HG02623 (cell line): ENCODE data around the gene HEXIM1.
A peak's percentile ranks its signal among the peaks of the same experiment; 100 is the strongest.

Experiments used
- ATAC-seq: cut with Tn5 transposase; IDR thresholded peaks from one replicate; pipeline ENCODE4 v1.9.1; 2021; ENCODE audit warnings: moderate library complexity; ENCODE audit not compliant: unreplicated experiment

HEXIM1 gene

GRCh38 chr17:45168991-45169752 lies 20.9 kb downstream of the HEXIM1 start:
- no peak for ATAC-seq

- ATAC-seq, result no peak
Measured at GRCh38 chr17:45170280-45170930, 22.1 kb downstream of the HEXIM1 start.

GRCh38 chr17:45170931-45171337 lies 22.7 kb downstream of the HEXIM1 start:
- ATAC-seq, result no peak

DNA sequence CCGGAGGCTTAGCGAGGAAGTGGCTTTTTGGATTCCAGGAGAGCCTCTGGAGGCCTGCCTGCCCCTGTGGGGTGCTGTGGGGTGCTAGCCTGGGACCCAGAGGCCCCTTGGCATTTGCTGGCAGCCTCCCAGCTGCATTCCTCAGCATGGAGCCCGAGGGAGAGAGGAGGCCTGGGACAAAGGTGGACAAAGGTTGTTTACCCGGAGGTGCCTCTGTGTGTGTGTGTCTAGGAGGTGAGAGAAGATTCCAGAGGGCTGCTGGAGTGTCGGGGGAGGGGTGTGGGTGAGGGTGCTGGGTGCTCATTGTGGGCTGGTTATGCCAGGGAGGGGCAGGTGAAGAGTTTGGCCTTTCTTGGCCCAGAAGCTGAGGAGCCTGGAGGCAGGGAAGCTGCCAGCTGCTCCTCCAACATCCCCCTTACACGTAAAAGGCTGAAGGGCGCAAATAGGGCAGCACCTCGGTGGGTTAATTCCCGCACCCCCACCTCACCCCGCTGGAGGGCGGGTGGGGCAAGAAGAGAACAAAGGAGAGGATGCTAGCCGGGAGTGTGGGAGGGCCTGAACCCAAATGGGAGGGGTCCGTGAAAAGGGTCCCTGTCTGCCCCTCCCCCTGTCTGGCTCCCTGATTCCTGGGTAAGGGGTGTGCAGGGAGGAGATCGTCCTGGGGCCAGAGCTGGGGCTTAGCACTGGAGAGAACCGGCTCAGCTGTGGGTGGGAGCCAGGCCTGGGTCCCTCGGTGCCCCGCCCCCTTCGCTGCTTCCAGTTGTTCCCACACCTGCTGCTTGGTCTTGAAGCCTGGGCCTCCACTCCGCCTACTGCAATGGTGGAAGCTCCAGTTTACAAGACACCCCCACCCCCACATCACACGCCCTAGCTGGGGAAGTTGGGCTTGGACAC lies 23.3 kb downstream of the HEXIM1 start:
- no peak for ATAC-seq

GRCh38 chr17:45172232-45172540 lies 23.9 kb downstream of the HEXIM1 start:
- no peak for ATAC-seq

- no peak for ATAC-seq
Measured at GRCh38 chr17:45172541-45173286, 24.4 kb downstream of the HEXIM1 start.

- ATAC-seq, result no peak
Measured at GRCh38 chr17:45175759-45176115, 27.5 kb downstream of the HEXIM1 start.

DNA sequence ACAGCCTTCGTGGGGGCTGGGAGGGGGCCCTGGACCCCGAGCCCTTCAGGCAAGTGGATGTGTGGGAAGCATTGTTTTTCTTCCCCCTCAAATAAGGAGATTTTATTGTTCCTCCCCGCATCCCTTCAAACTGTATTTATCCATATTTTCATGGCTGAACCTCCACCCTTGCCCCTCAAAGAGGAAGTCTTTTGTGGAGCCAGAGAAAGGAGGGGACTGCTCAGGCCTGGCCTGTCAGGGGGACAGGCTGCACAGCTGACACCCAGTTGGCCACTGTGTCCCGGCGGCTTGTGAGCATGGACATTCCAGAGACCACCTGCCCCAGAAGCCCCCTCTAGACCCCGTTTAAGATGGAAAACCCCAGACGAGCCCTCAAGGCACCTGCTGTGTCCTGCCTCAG lies 29.3 kb downstream of the HEXIM1 start:
- no peak for ATAC-seq

DNA sequence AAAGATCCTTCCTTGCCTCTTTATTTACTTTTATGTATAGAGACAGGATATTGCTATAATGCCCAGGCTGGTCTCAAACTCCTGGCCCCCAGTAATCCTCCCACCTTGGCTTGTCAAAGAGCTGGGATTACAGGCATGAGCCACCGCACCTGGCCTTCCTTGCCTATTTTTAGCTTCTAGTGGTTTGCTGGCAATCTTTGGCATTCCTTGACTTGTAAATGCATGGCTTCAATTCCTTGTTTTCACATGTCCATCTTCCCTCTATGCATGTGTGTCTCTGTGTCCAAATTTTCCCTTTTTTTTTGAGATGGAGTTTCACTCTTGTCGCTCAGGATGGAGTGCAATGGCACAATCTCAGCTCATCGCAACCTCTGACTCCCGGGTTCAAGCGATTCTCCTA lies 35.9 kb downstream of the HEXIM1 start:
- no peak for ATAC-seq

DNA sequence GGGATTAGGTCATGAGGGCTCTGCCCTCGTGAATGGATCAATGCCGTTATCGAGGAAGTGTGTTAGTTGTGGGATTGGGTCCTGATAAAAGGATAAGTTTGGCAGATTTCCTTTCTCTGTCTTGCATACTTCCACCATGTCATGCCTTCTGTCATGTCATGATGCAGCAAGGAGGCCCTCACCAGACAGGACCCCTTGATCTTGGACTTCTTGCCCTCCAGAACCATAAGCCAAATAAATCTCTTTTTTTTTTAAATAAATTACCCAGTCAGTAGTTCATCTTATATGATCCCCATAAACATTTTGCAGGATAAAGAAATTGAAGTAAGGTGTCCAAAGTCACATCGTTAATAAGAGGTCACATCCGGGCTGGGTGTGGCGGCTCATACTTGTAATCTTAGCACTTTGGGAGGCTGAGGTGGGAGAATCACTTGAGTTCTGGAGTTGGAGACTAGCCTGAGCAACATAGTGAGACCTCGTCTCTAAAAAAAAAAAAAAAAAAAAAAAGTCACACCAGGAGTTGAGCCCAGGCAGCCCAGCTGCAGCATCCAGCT lies 38.6 kb downstream of the HEXIM1 start:
- no peak for ATAC-seq

GRCh38 chr17:45189009-45189408 lies 40.7 kb downstream of the HEXIM1 start:
- ATAC-seq, result no peak

- no peak for ATAC-seq
Measured at GRCh38 chr17:45190503-45191255, 42.4 kb downstream of the HEXIM1 start.

- no peak for ATAC-seq
Measured at GRCh38 chr17:45195424-45195823, 47.1 kb downstream of the HEXIM1 start.

DNA sequence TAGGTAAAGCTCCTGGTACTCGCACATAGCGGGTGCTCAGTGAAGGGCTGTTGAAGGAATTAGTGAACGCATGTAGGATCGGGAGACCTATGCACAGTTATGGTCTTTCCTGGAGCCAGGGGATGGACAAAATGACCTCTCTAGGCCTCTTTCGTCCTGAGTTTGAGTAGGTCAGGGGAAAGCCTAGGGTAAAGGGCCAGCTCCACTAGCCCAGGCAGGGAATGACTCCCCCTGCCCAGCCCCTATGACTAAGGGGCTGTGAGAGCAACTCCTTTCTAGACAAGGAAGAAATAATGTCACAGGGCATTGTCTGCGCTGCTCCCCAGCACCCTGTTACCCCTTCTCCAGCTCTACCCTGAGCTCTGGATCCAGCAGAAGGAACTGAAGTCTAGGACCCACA lies 48.8 kb downstream of the HEXIM1 start:
- no peak for ATAC-seq

- peak; percentile 86 for ATAC-seq
Measured at GRCh38 chr17:45197555-45198334, 49.5 kb downstream of the HEXIM1 start.

GRCh38 chr17:45200701-45201100 lies 52.4 kb downstream of the HEXIM1 start:
- no peak for ATAC-seq

DNA sequence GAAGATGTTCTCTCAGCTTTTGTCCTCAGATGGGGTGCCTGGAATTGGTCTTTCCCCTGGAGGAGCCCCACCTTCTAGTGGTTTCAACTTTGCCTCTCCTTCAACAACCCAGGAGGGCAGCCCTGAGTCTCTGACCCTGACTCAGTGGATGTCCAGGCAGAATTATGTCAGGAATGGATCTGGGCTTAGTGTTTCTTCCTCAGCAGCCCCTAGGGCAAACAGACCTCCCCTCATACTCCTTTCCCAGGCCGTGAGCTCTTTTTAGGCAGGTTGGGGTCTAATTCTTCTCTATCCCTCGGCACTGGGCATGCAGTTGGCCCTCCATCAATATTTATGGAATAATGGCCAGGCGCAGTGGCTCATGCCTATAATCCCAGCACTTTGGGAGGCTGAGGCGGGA lies 53.2 kb downstream of the HEXIM1 start:
- ATAC-seq, result no peak
